GM19099 (cell line): Measurements from ENCODE around the gene DSTN.

Source experiments
- POLR2A ChIP-seq: IDR thresholded peaks from 3 replicates; pipeline ENCODE4 v1.6.1; 2011; ENCODE audit warnings: low read depth; ENCODE audit not compliant: insufficient read length; ENCODE audit errors: extremely low read depth

The DSTN gene

GRCh38 chr20:17621229-17621968, 51.5 kb downstream of the DSTN start:
- no peak for TF ChIP-seq POLR2A

- no peak for TF ChIP-seq POLR2A
Observed at GRCh38 chr20:17622086-17622850, 52.4 kb downstream of the DSTN start.

GRCh38 chr20:17622851-17623508, 53.1 kb downstream of the DSTN start:
- TF ChIP-seq POLR2A, result no peak

GRCh38 chr20:17624070-17624469, 54.2 kb downstream of the DSTN start:
- no peak for TF ChIP-seq POLR2A

- TF ChIP-seq POLR2A, result no peak
Observed at GRCh38 chr20:17624551-17625245, 54.8 kb downstream of the DSTN start.

- TF ChIP-seq POLR2A, result no peak
Observed at GRCh38 chr20:17625246-17626051, 55.6 kb downstream of the DSTN start.

GRCh38 chr20:17626217-17627007, 56.5 kb downstream of the DSTN start:
- TF ChIP-seq POLR2A, result no peak

GRCh38 chr20:17627101-17627955, 57.5 kb downstream of the DSTN start:
- no peak for TF ChIP-seq POLR2A

GRCh38 chr20:17628101-17628841, 58.4 kb downstream of the DSTN start:
- no peak for TF ChIP-seq POLR2A

GRCh38 chr20:17629025-17629424, 59.1 kb downstream of the DSTN start:
- TF ChIP-seq POLR2A, result no peak

GRCh38 chr20:17629678-17630089, 59.8 kb downstream of the DSTN start:
- TF ChIP-seq POLR2A, result no peak
